Endothelial cell of umbilical vein (primary cell): ENCODE measurements around the gene HOPX. TPM values are rescaled to one million over a fixed set of nuclear protein-coding genes. Genes with fewer than 3 reads are reported as not detected.

ENCODE experiments used
- BruUV-seq: library from RNA; stranded (reverse); fragments of 400-500 nt; replicated peaks from 2 replicates; lab custom pipeline; 2021; lab: Mats Ljungman, UMichigan
- CTCF ChIA-PET: fragments of 300-600, 350-600 bp; sonication (Branson Sonifier 250); formaldehyde crosslinking; loops from one replicate; lab custom pipeline; 2021; ENCODE audit warnings: antibody characterized with exemption, inconsistent platforms; lab: Charles Lee
- POLR2A ChIA-PET: fragments of 300-600, 350-600 bp; sonication (Branson Sonifier 250); formaldehyde crosslinking; loops from one replicate; lab custom pipeline; 2021; ENCODE audit warnings: antibody characterized with exemption, inconsistent platforms; lab: Charles Lee
- DNase-seq: peaks from one replicate; pipeline ENCODE4 v3.0.0-alpha.2; 2011; ENCODE audit warnings: low read depth, low spot score
- FAIRE-seq: peaks from 2 replicates; lab custom pipeline; 2011; peaks lifted over from hg19 to GRCh38; lab: Jason Lieb, UNC
- H2AFZ ChIP-seq: 2 replicates; pipeline ENCODE4 v1.6.0; 2012; ENCODE audit warnings: low read depth, low read length, control low read depth, inconsistent platforms
- H3K27ac ChIP-seq: 2 replicates; pipeline ENCODE4 v1.5.1; 2011; ENCODE audit warnings: low read depth, mild to moderate bottlenecking, control low read depth, low read length, moderate library complexity; ENCODE audit not compliant: insufficient read depth
- H3K27me3 ChIP-seq, 2 experiments: 2 replicates each; pipeline versions ENCODE4 v1.6.0 to v1.6.1; 2011; ENCODE audit warnings: low read length in 2 of 2, mixed read lengths in 1 of 2; ENCODE audit not compliant: control insufficient read depth in 2 of 2, insufficient read depth in 2 of 2
- H3K36me3 ChIP-seq, 2 experiments: 2 replicates in 1 of 2; 3 replicates in 1 of 2; pipeline ENCODE4 v1.5.1; 2011; ENCODE audit warnings: low read length in 2 of 2, mild to moderate bottlenecking in 1 of 2, moderate library complexity in 1 of 2; ENCODE audit not compliant: control insufficient read depth in 2 of 2, insufficient read depth in 2 of 2; ENCODE audit errors: extremely low read depth in 1 of 2
- H3K4me1 ChIP-seq: 3 replicates; pipeline ENCODE4 v1.5.1; 2011; ENCODE audit warnings: mild to moderate bottlenecking, low read length; ENCODE audit not compliant: control insufficient read depth, insufficient read depth; ENCODE audit errors: extremely low read depth
- H3K4me2 ChIP-seq: 2 replicates; pipeline ENCODE4 v1.6.1; 2011; ENCODE audit warnings: low read length, control low read depth, mixed read lengths; ENCODE audit not compliant: insufficient read depth
- H3K4me3 ChIP-seq, 3 experiments: fragments of 200-600 bp in 1 of 3; sonication (generic), shearing (Covaris generic) in 1 of 3; replicated peaks in 1 of 3; 2 replicates each; pipeline ENCODE4 v1.5.1; 2011 to 2016; ENCODE audit warnings: control low read depth in 3 of 3, low read length in 3 of 3, mild to moderate bottlenecking in 2 of 3, inconsistent platforms in 1 of 3, low read depth in 1 of 3, moderate library complexity in 1 of 3; ENCODE audit not compliant: insufficient read depth in 1 of 3
- H3K79me2 ChIP-seq: 2 replicates; pipeline ENCODE4 v1.6.0; 2012; ENCODE audit warnings: low read length, inconsistent platforms; ENCODE audit not compliant: control insufficient read depth, insufficient read depth
- H3K9ac ChIP-seq: replicated peaks from 2 replicates; pipeline ENCODE3; 2011; ENCODE audit warnings: low read length, control low read depth; ENCODE audit not compliant: insufficient read depth; ENCODE audit errors: extremely low read depth
- H3K9me1 ChIP-seq: replicated peaks from 3 replicates; pipeline ENCODE4 v1.6.0; 2011; ENCODE audit warnings: mild to moderate bottlenecking, low read length; ENCODE audit not compliant: control insufficient read depth, insufficient read depth; ENCODE audit errors: extremely low read depth
- H3K9me3 ChIP-seq: replicated peaks from 2 replicates; pipeline ENCODE4 v1.5.1; 2012; ENCODE audit warnings: low read length, inconsistent platforms; ENCODE audit not compliant: control insufficient read depth, insufficient read depth
- H4K20me1 ChIP-seq: replicated peaks from 2 replicates; pipeline ENCODE3; 2011; ENCODE audit warnings: mild to moderate bottlenecking, low read length; ENCODE audit not compliant: control insufficient read depth, insufficient read depth; ENCODE audit errors: extremely low read depth
- EZH2 ChIP-seq: IDR thresholded peaks from 2 replicates; pipeline ENCODE4 v1.6.1; 2012; ENCODE audit warnings: borderline replicate concordance, low read depth, mild to moderate bottlenecking, moderate library complexity, low read length, inconsistent platforms; ENCODE audit not compliant: severe bottlenecking
- FOS ChIP-seq: IDR thresholded peaks from 2 replicates; pipeline ENCODE4 v1.6.1; 2011; ENCODE audit warnings: mild to moderate bottlenecking, low read length, moderate library complexity, borderline replicate concordance; ENCODE audit not compliant: insufficient read depth
- GATA2 ChIP-seq: IDR thresholded peaks from 2 replicates; pipeline ENCODE4 v1.7.0; 2011; ENCODE audit warnings: low read depth, mild to moderate bottlenecking, moderate library complexity, mixed read lengths, low read length; ENCODE audit not compliant: insufficient read length, insufficient read depth
- JUN ChIP-seq: IDR thresholded peaks from 2 replicates; pipeline ENCODE4 v1.6.1; 2011; ENCODE audit warnings: borderline replicate concordance, low read depth; ENCODE audit not compliant: insufficient read length, insufficient read depth
- POLR2A ChIP-seq: IDR thresholded peaks from 2 replicates; pipeline ENCODE4 v1.6.1; 2012; ENCODE audit warnings: low read depth, mild to moderate bottlenecking, control low read depth, low read length
- dilution Hi-C: fragments of 300-500 bp; cut with MboI; formaldehyde crosslinking; loops from one replicate; pipeline ENCODE4 v1.15.0; 2019; ENCODE audit warnings: low sequenced_read_pairs; ENCODE audit not compliant: extremely low pct_ligation_motif_present
- intact Hi-C: fragments of 100-400 bp; cut with micrococcal nuclease; formaldehyde crosslinking; loops from one replicate; pipeline ENCODE4 v1.10.0; 2022
- polyA plus RNA-seq, 4 experiments: library from polyadenylated mRNA; depleted of rRNA in 3 of 4; stranded (reverse) in 3 of 4; unstranded in 1 of 4; fragments of >200 nt; gene quantifications; 2 replicates each; pipeline versions ENCODE4 v1.2.1 to v1.2.3, GENCODE V29; 2011 to 2012; ENCODE audit warnings: missing spikeins in 1 of 4
- total RNA-seq: library from RNA; stranded (reverse); gene quantifications from 2 replicates; pipeline ENCODE4 v1.2.3, GENCODE V29; 2021
- TF ChIP-seq, protein P1 (sequence below): IDR thresholded peaks from 2 replicates; pipeline ENCODE4 v1.6.1; 2011; ENCODE audit not compliant: insufficient read depth, insufficient read length

HOPX gene
- total and polyA plus RNA-seq, 2 donors (not counting 3 experiments of a cell fraction or from before 2014, with no cell fraction given) = 3.8 to 5.8 TPM

DNA sequence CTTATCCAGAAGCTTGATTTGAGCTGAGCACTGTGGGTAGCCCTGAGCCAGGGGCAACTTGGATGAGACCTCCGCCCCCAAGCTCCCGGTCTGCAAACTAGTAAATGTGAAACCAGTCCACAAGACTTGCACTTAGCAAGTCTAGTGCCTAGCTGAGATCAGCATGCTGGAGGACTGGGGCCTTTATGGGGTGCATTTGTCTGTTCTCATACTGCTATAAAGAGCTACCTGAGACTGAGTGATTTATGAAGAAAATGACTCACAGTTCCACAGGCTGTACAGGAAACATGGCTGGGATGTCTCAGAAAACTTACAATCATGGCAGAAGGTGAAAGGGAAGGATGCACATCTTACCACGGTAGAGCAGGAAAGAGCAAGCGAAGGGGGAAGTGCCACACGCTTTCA lies 42.1 kb upstream of the HOPX start:
- Histone ChIP-seq H2AFZ (no peak overlapping the region), H4K20me1 (no peaks in the 10 kb centered on the region), H3K4me2 (no peak overlapping the region), H3K36me3 (no peaks in the 10 kb centered on the region), H3K9ac (no peak overlapping the region), H3K27me3 (no peaks in the 10 kb centered on the region), H3K9me3 (no peaks in the 10 kb centered on the region), H3K9me1 (no peaks in the 10 kb centered on the region), H3K27ac (no peak overlapping the region), H3K79me2 (no peaks in the 10 kb centered on the region), H3K4me3 (no peak overlapping the region), H3K4me1 (no peaks in the 10 kb centered on the region)
- ChIA-PET POLR2A (interaction anchor here (0.6 kb wide), 1 partner anchor 287 kb away, joined by 3 read pairs; the partner anchor contains the start of gene PAICS), CTCF (no interaction called here)
- no TSS peak for BruUV-seq
- DNase-seq (no peak), FAIRE-seq (no peak)
- dilution Hi-C loops = no loop called here
- intact Hi-C loops = no loop called here
- TF ChIP-seq GATA2 = no peak
- TF ChIP-seq, protein P1, sequence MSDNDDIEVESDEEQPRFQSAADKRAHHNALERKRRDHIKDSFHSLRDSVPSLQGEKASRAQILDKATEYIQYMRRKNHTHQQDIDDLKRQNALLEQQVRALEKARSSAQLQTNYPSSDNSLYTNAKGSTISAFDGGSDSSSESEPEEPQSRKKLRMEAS = no peak
- peak; percentile 27 for TF ChIP-seq FOS

- TF ChIP-seq POLR2A (no peak), FOS (no peak), EZH2 (no peak), GATA2 (no peak), JUN (no peak)
- TF ChIP-seq, protein P1 = no peak
These were observed 27.1 kb upstream of the HOPX start for GRCh38 chr4:56708146-56708545.

More at GRCh38 chr4:56708146-56708545, 27.1 kb upstream of the HOPX start:
- BruUV-seq = no TSS peak
- DNase-seq (no peak), FAIRE-seq (no peak)
- Histone ChIP-seq H3K4me2 (no peak overlapping the region), H4K20me1 (no peaks in the 10 kb centered on the region), H3K9me3 (no peaks in the 10 kb centered on the region), H3K27ac (no peak overlapping the region), H2AFZ (no peak overlapping the region), H3K4me3 (no peak overlapping the region), H3K9me1 (no peaks in the 10 kb centered on the region), H3K27me3 (no peaks in the 10 kb centered on the region), H3K36me3 (no peaks in the 10 kb centered on the region), H3K79me2 (no peaks in the 10 kb centered on the region), H3K4me1 (no peaks in the 10 kb centered on the region), H3K9ac (no peak overlapping the region)
- ChIA-PET POLR2A (no interaction called here), CTCF (no interaction called here)
- intact Hi-C loops (no loop called here), dilution Hi-C loops (no loop called here)
